ENCODE measurements around the gene SMIM3.
"Not testable (repeated sequence)": the region's sequence is repeated elsewhere in the genome, so short reads cannot be mapped to it uniquely, and the experiment has no call there.

The SMIM3 gene

DNA sequence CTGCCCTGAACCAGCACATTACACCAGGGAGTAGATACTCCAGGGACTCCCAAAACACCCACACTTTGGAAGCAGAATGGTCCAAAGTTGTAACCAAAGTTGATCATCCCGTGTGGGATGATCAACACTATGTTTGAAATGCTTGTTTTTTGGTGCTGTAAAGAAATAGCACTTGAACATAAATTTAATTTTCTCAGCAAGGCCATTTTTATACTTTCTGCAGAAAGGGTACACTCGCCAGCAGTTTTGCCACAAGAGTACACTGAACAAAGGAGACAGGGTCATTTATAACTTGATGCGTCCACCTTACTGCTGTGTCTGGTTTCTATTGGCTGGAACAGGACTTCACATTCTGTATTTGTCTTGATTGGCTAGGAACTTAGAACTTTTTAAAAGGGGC lies 53.3 kb downstream of the SMIM3 start:
- not testable (repeated sequence) for H3K4me3 ChIP-seq (ENCODE audit: low read length); H3K27ac ChIP-seq (ENCODE audit: low read depth, low read length); H3K4me1 ChIP-seq (ENCODE audit: control insufficient read depth, insufficient read depth, low read length); H3K27me3 ChIP-seq (ENCODE audit: control insufficient read depth, insufficient read depth, low read length); H3K36me3 ChIP-seq (ENCODE audit: control insufficient read depth, insufficient read depth, low read length); H3K9ac ChIP-seq (ENCODE audit: low read length)

DNA sequence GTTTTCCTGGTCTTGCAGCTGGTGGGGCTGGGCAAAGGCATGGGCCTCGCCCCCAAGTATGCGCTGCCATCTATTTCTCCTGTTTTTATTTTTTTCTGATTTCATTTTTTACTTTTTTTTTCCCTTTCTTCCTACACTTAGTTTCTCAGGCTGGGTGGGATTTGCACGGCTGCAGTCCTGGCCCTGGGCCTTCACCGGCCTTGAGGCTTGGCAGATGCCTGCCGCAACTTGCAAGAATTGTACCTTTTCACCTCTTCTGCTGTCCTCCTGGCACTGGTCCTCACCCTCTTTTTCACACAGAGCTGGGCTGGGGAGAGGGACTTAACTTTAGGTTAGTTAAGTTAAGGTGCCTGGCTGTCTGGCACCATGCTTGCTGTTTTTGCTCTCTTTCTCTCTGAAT lies 57.5 kb downstream of the SMIM3 start:
- Histone ChIP-seq H3K36me3 (ENCODE audit: control insufficient read depth, insufficient read depth, low read length) (no peaks in the 10 kb centered on the region), H3K4me3 (ENCODE audit: low read length) (no peak overlapping the region), H3K27ac (ENCODE audit: low read depth, low read length) (no peak overlapping the region), H3K9ac (ENCODE audit: low read length) (no peak overlapping the region), H3K4me1 (ENCODE audit: control insufficient read depth, insufficient read depth, low read length) (no peaks in the 10 kb centered on the region), H3K27me3 (ENCODE audit: control insufficient read depth, insufficient read depth, low read length) (no peaks in the 10 kb centered on the region)

DNA sequence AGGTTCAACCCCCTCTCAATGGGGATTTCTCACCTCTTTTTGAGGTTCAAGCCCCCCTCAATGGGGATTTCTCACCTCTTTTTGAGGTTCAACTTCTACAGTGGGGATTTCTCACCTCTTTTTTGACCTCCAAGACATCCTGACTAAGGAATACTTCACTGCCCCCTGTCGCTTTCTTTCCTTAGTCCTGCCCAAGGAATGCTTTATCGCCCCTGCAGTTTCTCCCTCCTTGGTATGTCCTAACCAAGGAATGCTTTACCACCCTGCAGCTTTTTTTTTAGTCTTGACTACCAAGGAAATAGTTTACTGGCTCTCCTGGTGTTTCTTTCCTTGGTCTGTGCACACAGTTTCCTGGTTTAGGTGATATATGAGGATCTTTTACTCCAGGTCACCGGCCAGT lies 58.1 kb downstream of the SMIM3 start:
- no peaks in the 10 kb centered on the region for H3K4me1 ChIP-seq (ENCODE audit: control insufficient read depth, insufficient read depth, low read length)
- no peak overlapping the region for H3K4me3 ChIP-seq (ENCODE audit: low read length)
- no peak overlapping the region for H3K9ac ChIP-seq (ENCODE audit: low read length)
- H3K36me3 ChIP-seq (ENCODE audit: control insufficient read depth, insufficient read depth, low read length), result no peaks in the 10 kb centered on the region
- no peaks in the 10 kb centered on the region for H3K27me3 ChIP-seq (ENCODE audit: control insufficient read depth, insufficient read depth, low read length)
- H3K27ac ChIP-seq (ENCODE audit: low read depth, low read length), result no peak overlapping the region

DNA sequence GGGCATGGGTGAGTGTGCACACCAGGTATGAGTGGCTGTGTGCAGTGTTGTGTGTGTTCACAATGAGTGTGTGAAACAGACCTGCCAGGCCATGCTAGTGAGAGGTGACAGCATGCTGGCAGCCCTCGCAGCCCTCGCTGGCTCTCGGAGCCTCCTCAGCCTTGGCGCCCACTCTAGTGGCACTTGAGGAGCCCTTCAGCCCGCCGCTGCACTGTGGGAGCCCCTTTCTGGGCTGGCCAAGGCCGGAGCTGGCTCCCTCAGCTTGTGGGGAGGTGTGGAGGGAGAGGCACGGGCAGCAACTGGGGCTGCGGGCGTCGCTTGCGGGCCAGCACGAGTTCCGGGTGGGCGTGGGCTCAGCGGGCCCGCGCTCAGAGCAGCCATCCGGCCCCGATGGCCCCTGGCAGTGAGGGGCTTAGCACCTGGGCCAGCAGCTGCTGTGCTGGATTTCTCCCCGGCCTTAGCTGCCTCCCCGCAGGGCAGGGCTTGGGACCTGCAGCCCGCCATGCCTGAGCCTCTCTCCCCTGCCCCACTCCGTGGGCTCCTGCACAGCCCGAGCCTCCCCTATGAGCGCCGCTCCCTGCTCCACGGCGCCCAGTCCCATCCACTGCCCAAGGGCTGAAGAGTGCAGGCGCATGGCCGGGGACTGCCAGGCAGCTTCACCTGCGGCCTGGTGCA lies 66.8 kb downstream of the SMIM3 start:
- H3K9ac ChIP-seq (ENCODE audit: low read length); H3K27me3 ChIP-seq (ENCODE audit: control insufficient read depth, insufficient read depth, low read length); H3K36me3 ChIP-seq (ENCODE audit: control insufficient read depth, insufficient read depth, low read length); H3K4me3 ChIP-seq (ENCODE audit: low read length); H3K4me1 ChIP-seq (ENCODE audit: control insufficient read depth, insufficient read depth, low read length); H3K27ac ChIP-seq (ENCODE audit: low read depth, low read length): not testable (repeated sequence)

DNA sequence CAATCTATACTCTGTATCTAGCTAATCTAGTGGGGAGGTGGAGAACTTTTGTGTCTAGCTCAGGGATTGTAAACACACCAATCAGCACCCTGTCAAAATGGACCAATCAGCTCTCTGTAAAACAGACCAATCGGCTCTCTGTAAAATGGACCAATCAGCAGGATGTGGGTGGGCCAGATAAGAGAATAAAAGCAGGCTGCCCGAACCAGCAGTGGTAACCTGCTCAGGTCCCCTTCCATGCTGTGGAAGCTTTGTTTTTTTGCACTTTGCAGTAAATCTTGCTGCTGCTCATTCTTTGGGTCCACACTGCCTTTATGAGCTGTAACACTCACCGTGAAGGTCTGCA lies 67.7 kb downstream of the SMIM3 start, which contains the start of gene IRGM:
Gene IRGM (plus strand): TSS at position 214 of the 346 bp plus-strand sequence. CDS start 1,603 bp downstream, outside the sequence.
- H3K9ac ChIP-seq (ENCODE audit: low read length); H3K27ac ChIP-seq (ENCODE audit: low read depth, low read length); H3K27me3 ChIP-seq (ENCODE audit: control insufficient read depth, insufficient read depth, low read length); H3K4me3 ChIP-seq (ENCODE audit: low read length); H3K4me1 ChIP-seq (ENCODE audit: control insufficient read depth, insufficient read depth, low read length); H3K36me3 ChIP-seq (ENCODE audit: control insufficient read depth, insufficient read depth, low read length): not testable (repeated sequence)

Measured in rectal smooth muscle tissue (tissue), 1 donor.